Testis (tissue), 2 donors: Measurements from ENCODE around the gene NEURL4.

Experiments used
- CTCF ChIP-seq, 3 experiments: fragments of 450-650 bp in 2 of 3; fragments of 200-600 bp in 1 of 3; sonication (generic) in 1 of 3; IDR thresholded peaks; one replicate each; pipeline ENCODE4 v1.5.1; 2016 to 2019; ENCODE audit warnings: antibody characterized with exemption in 3 of 3, mild to moderate bottlenecking in 2 of 3, moderate library complexity in 1 of 3
- POLR2A ChIP-seq: fragments of 450-650 bp; IDR thresholded peaks from one replicate; pipeline ENCODE4 v1.6.1; 2017; ENCODE audit warnings: antibody characterized with exemption, mild to moderate bottlenecking, moderate library complexity

- TF ChIP-seq CTCF (IDR thresholded peaks at IDR 0.05) (no peak), POLR2A (no peak)
These were observed 6.5 kb downstream of the NEURL4 start for GRCh38 chr17:7322520-7323194.
